Activated CD4-positive, CD25-positive, alpha-beta regulatory T cell treated with anti-CD3 and anti-CD28 coated beads, Interleukin-2, amount 50 U/mL, for 24 hours (primary cell): Measurements from ENCODE around the gene KCNA5.

ENCODE experiments used
- ATAC-seq, 2 donors: fragments of 150-1000 bp; cut with Tn5 transposase; one replicate each; pipeline ENCODE4 v1.10.0; 2021; ENCODE audit warnings: mild to moderate bottlenecking in 1 of 2, moderate library complexity in 1 of 2

The KCNA5 gene

DNA sequence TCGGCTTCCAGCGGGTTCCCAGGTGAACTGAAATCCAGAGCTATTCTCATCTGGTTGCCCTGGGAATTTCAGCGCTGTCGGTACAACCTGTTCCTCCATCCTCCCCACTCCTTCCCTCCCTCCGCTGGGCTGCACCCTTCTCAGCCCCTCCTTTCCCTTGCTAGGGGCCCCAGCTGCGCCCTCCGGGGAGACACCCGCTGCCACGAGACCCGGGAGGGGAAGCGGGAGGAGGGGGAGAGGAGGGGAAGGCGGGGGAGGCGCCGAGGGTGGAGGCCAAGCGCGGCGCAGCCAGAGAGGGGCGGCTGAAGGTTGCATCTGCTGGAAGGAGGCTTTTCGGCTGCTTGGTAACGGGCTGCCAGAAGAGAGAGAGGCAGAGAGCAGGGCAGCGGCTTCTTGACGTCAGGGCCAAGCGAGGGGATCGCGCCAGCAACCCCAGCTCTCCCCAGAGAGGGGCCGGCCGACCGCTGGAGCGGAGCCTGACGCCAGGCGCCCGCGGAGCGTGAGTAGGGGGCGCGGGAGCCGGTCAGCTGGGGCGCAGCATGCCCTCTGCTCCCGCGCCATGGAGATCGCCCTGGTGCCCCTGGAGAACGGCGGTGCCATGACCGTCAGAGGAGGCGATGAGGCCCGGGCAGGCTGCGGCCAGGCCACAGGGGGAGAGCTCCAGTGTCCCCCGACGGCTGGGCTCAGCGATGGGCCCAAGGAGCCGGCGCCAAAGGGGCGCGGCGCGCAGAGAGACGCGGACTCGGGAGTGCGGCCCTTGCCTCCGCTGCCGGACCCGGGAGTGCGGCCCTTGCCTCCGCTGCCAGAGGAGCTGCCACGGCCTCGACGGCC lies at the start of gene KCNA5:
Gene KCNA5 (plus strand): TSS at position 291 of the 831 bp plus-strand sequence. CDS start 269 bp downstream, at position 560.
- ATAC-seq: no peak

DNA sequence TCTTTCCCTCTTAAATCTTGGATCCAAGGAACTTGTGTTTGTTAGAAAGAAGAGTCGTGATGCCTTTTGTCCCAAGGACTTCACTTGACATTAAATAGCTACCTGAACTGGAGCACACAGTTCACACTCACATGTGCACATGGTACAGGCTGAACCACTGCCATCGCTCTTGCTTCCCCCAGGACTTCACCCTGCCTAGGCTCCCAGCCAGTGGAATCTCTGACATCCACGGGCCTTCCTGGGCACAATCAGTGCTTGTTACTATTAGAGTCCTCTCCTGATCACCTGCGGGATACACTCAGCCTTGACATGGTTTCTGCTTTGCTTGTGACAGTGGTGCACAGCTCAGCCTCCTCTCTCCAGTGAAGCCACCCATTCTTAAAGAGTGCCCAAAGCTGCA lies 49.1 kb upstream of the KCNA5 start:
- ATAC-seq: no peak

DNA sequence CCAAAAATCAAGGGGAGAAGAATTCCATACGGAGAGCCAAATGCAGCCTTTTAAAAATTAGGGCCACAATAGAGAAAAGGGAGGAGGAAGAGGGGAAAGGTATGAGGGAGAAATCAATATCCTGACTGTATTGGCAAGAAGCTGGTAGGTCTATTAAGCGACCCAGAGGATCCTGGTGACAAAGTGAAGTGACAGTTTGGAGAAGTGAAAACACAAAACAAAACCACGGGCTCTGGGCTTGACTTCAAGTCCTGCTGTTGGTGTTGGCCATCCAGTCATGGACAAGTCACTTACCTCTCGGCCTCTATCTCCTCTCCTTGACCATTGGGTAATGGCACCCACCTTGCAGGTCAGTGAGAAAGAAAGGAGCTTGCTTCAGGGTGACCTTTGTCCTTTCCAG lies 47.0 kb upstream of the KCNA5 start:
- no peak for ATAC-seq

DNA sequence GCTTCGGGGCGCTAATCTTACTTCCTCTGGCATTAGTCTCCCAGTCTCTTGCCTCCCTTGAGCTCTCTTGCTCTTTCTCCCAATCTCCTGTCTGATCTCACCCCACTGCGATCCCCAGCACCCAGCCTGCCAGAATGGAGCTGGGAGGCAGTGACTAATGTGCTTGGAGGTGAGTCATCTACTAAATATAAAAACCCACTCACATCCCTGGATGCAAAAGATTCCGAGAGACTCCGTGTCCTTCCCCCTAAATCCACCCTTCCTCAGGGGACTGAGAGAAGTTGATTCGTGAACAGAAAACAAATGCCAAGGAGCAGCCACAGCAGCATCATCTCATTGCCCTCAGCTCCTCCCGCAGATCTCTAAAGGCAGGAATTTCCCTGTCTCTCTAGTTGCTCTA lies 45.7 kb upstream of the KCNA5 start:
- ATAC-seq: no peak

- no peak for ATAC-seq
Measured at GRCh38 chr12:5000204-5000603, 43.5 kb upstream of the KCNA5 start.

DNA sequence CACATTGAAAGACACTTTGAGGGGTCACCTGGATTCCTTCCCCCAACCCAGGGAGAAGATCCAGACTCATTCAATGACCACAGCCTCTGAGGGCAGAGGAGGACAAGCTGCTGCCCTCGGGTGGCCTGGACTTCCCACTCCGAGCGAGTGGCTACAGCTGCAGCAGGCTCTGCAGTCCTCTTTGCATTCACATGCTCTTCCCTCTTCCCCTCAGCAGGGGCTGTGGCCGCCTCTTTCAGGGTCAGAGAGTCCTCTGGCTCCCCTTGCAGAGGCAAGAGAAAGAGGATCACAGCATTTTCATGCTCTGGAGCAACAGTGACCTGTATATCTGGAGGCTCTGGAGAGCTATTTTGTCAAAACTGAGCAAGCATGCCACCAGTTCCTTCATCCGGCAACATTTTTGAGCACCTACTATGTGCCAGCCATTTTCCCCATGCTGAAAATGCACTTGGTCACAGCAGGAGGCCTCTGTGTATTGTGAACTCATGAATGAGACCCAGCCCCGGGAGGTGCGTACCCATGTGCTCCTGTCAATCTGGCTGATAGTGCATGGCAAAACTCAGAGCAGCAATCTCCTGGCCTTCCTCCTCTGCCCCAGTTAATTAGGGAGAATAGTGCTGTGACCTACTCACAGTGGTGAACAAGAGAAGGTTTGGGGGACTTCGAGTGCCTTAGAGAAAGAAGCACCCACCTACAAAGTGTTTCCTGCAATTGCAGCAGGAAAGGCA lies 42.9 kb upstream of the KCNA5 start:
- ATAC-seq: no peak

- peak; percentile 28 to 36 for ATAC-seq
Measured at GRCh38 chr12:5003025-5003666, 40.5 kb upstream of the KCNA5 start.

- ATAC-seq: no peak
Measured at GRCh38 chr12:5008661-5009060, 35.0 kb upstream of the KCNA5 start.

GRCh38 chr12:5010151-5010550 lies 33.5 kb upstream of the KCNA5 start:
- no peak for ATAC-seq

- no peak for ATAC-seq
Measured at GRCh38 chr12:5012337-5012736, 31.3 kb upstream of the KCNA5 start.

DNA sequence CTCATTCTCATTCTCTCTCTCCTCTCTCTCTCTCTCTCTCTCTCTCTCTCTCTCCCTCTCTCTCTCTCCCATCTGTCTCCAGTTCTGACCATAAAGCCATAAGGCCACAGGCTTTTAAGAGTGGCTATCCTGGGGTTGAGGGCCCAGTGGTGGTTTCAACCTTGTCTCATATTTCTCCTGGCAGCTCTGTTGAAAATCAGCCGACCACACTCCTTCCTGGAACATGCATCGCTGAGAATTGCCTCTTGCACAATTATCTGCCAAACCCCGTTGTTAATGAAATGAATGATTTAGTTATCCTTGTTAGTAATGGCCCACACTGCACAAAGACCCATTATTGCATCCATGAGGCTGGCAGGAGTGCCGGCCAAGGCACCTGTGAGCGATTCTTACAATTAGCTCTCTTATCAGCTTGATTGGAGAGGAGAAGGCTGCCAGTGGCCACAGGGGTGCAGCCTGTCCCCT lies 30.4 kb upstream of the KCNA5 start:
- ATAC-seq: no peak

DNA sequence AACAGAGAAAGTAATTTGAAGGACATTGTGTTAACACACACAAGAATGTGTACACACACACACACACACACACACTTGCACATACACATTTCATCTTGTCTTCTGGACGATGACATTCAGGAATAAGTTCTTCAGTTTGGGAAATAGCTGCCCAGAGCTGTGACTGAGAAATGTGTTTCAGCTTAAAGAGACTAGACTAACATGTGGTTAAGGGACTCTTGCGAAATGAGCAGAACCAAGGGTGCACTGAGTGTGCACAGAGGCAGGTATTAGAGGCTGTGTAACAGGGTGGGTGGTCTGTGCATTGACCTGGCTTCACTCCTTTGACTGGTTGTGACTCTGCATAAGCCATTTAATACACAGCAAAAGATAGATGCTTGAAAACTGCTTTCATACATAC lies 29.4 kb upstream of the KCNA5 start:
- no peak for ATAC-seq

DNA sequence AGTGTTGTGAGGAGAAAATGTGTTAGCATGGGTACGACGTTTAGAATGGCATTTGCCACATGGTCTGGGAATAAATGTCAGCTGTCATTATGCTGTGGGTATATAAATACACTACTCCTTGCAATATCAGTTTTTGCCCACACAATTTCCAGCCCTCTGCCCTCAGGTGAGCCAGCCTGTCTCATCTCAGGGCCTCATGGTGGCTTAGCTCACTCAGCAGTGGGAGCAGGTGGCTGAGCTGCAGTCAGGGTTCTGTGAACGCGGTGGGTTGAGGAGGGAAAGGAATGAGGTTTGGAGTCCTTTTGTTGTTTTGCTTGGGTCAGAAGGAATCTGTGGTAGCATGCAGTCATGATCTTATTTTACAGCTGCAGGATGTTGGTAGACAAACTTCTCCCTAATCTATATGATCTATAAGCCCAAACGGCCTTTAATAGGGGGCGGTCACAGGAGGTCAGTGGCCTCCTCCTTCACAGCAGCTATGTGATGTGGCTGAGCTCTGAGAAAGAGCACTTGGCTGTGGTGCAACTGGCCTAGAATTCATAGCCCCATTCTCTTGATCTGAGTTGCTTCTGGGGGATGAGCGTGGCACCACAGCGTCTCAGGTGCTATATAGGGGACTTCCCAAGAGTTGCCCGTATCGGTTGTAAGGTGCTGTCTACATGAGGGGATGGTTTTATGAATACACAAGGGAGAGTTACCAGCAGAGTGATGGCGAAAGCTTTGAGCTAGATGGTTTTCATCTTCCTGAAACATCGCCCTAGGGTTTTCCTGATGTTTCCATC lies 27.8 kb upstream of the KCNA5 start:
- peak in 1 of 2 donors; percentile 24 for ATAC-seq

- ATAC-seq: no peak
Measured at GRCh38 chr12:5016526-5016925, 27.2 kb upstream of the KCNA5 start.

DNA sequence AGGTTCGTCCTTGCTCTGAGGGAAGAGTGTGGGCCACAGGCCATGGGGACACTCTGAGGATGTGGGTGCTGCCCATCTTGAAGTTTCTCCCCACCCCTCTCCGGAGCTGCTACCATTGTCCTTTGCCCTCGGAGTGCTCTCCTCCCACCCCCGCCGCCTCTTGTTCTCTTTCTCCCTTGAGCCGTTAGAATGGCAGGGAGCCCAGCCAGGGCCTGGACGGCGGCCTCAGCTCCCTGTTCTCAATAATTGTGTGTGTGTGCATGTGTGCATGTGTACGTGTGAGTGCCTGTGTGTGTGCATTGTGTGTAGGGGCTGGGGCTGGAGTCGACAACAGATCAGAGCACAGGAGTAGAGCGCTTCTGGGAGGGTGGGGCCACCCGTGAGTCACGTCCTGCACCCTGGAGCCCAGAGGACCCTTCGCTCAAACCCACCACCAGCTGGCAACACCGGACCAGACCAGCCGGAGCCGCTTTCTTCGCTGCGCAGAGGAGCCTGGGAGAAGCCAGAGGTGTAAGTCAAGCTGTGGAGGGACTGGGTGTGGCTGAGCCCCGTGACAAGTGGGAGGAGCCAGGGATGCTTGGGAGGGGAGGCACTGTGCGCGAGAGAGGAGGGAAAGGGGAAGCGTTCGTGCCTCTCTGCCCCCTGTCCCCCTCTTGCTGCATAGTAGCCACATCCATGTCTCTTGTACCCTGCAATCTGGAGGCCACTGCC lies 25.9 kb upstream of the KCNA5 start:
- no peak for ATAC-seq

GRCh38 chr12:5018677-5019076 lies 25.0 kb upstream of the KCNA5 start:
- no peak for ATAC-seq

DNA sequence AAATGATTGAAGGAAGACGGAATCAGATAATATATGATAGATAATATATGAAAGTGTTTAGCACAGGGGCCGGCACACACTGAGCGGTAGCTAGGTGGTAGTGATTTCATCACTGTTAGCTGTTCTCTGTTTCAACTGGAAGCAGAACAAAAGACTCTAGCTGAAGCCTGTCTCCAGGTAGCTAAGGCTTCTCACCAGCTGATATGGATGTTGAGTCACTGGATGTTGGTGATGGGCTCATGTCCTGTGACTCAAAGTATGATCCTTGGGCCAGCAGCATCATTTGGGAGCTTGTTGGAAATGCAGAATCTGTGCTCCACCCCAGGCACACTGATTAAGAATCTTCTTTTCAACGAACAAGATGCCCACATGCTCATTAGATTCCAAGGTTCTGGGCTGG lies 21.7 kb upstream of the KCNA5 start:
- no peak for ATAC-seq

DNA sequence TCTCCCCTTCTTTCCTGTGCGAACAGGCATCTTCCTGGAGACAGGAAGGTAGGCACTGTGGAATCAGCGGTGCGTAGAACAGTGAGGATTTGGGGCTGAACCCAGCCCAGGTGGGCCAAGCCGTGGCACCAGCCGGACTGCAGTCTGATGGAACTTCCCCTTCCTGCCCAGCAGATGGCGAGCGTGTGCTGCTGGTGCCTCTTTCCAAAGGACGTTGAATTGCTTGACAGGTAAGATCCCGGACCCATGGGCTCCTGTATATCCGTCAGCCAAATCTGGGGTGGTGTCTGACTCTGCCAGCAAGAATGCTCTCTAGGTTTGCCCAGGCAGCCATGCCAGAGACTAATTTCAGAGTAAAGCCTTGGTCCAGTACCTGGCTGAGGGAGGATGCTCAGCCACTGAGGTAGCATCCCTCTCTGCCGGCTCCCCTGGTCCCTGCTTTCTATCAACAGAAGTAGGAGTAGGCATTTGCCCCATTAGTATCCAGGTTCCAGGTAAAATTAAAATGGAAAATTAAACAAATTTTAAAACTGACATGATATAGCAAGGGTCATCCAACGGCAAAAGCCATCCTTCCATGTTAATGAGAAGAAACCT lies 21.1 kb upstream of the KCNA5 start:
- no peak for ATAC-seq

- ATAC-seq: no peak
Measured at GRCh38 chr12:5023842-5024241, 19.8 kb upstream of the KCNA5 start.

- ATAC-seq: no peak
Measured at GRCh38 chr12:5026342-5026938, 17.2 kb upstream of the KCNA5 start.
